K562 (cell line): ENCODE measurements around the gene SLA2. TPM values are rescaled to one million over a fixed set of nuclear protein-coding genes. Genes with fewer than 3 reads are reported as not detected.

Source experiments
- ARHGAP35 ChIP-seq: fragments of 450-650 bp; IDR thresholded peaks from 2 replicates; pipeline ENCODE4 v1.6.1; 2018; ENCODE audit not compliant: partially characterized antibody
- ATF4 ChIP-seq: fragments of 450-650 bp; formaldehyde crosslinking; IDR thresholded peaks from 2 replicates; pipeline ENCODE4 v1.4.0; 2022; ENCODE audit warnings: mild to moderate bottlenecking, moderate library complexity
- BACH1 ChIP-seq: fragments of 200-800 bp; sonication (Bioruptor generic); IDR thresholded peaks from 2 replicates; pipeline ENCODE4 v1.6.1; 2016; ENCODE audit warnings: missing genetic modification characterization, missing compliant biosample characterization
- BCOR ChIP-seq: fragments of 450-650 bp; IDR thresholded peaks from 2 replicates; pipeline ENCODE4 v1.6.1; 2016
- C11orf30 ChIP-seq: fragments of 450-650 bp; IDR thresholded peaks from 2 replicates; pipeline ENCODE4 v1.6.1; 2016; ENCODE audit warnings: low read depth, mild to moderate bottlenecking
- CBX1 ChIP-seq: sonication (generic); IDR thresholded peaks from 2 replicates; pipeline ENCODE4 v1.6.1; 2016; ENCODE audit warnings: antibody characterized with exemption, low read depth, mild to moderate bottlenecking
- CBX2 ChIP-seq: fragments of 200-600 bp; sonication (generic); IDR thresholded peaks from one replicate; pipeline ENCODE4 v1.6.1; 2012; ENCODE audit warnings: mild to moderate bottlenecking, low read length, inconsistent platforms; ENCODE audit not compliant: insufficient read depth, poor library complexity, severe bottlenecking
- CHD1 ChIP-seq: fragments of 200-600 bp; sonication (generic); IDR thresholded peaks from one replicate; pipeline ENCODE4 v1.6.1; 2012; ENCODE audit warnings: mild to moderate bottlenecking, moderate library complexity, low read length, inconsistent platforms
- EGR1 ChIP-seq: fragments of 450-650 bp; conservative IDR thresholded peaks from 2 replicates; pipeline ENCODE4 v1.6.1; 2017; ENCODE audit warnings: mild to moderate bottlenecking
- ELF1 ChIP-seq: fragments of 200-800 bp; sonication (Bioruptor generic); IDR thresholded peaks from 2 replicates; pipeline ENCODE4 v1.6.1; 2016; ENCODE audit warnings: missing genetic modification characterization, missing compliant biosample characterization
- MAFG ChIP-seq: fragments of 450-650 bp; conservative IDR thresholded peaks from 2 replicates; pipeline ENCODE4 v1.6.1; 2016; ENCODE audit warnings: missing genetic modification characterization, missing compliant biosample characterization
- MAFK ChIP-seq: IDR thresholded peaks from 2 replicates; pipeline ENCODE4 v1.6.1; 2011; ENCODE audit warnings: low read length, improper control_type of control experiment
- MTF1 ChIP-seq: fragments of 250-450 bp; sonication (Bioruptor Pico); IDR thresholded peaks from 2 replicates; pipeline ENCODE4 v1.9.0; 2021; ENCODE audit warnings: moderate library complexity, mild to moderate bottlenecking, inconsistent platforms, borderline replicate concordance
- NBN ChIP-seq: fragments of 450-650 bp; IDR thresholded peaks from 2 replicates; pipeline ENCODE4 v1.6.1; 2016; ENCODE audit warnings: low read depth, mild to moderate bottlenecking
- NR2C2 ChIP-seq, 2 experiments: fragments of 200-800 bp in 1 of 2; sonication (Bioruptor generic) in 1 of 2; sonication (generic) in 1 of 2; formaldehyde crosslinking in 1 of 2; IDR thresholded peaks; 2 replicates each; pipeline versions ENCODE4 v1.6.1 to v1.8.0; 2016 to 2022; ENCODE audit warnings: mild to moderate bottlenecking in 1 of 2, missing compliant biosample characterization in 1 of 2, missing genetic modification characterization in 1 of 2, missing genetic modification reagents in 1 of 2
- POLR2G ChIP-seq: fragments of 200-400 bp; formaldehyde crosslinking; IDR thresholded peaks from 2 replicates; pipeline ENCODE4 v1.6.1; 2017; ENCODE audit warnings: low read depth, mild to moderate bottlenecking, antibody characterized with exemption, low read length, moderate library complexity
- RBFOX2 ChIP-seq: fragments of 200-400 bp; formaldehyde crosslinking; IDR thresholded peaks from 2 replicates; pipeline ENCODE4 v1.6.1; 2017; ENCODE audit warnings: low read depth, mild to moderate bottlenecking, low read length, moderate library complexity
- RBM22 ChIP-seq: fragments of 200-400 bp; formaldehyde crosslinking; IDR thresholded peaks from 2 replicates; pipeline ENCODE4 v1.6.1; 2018; ENCODE audit warnings: low read length, low read depth; ENCODE audit not compliant: poor library complexity, severe bottlenecking
- SAFB2 ChIP-seq: fragments of 200-400 bp; formaldehyde crosslinking; IDR thresholded peaks from 2 replicates; pipeline ENCODE4 v1.6.1; 2018; ENCODE audit warnings: borderline replicate concordance, low read length, low read depth, moderate library complexity; ENCODE audit not compliant: severe bottlenecking
- SIN3A ChIP-seq, 2 experiments: fragments of 150-350 bp in 1 of 2; IDR thresholded peaks; 2 replicates each; pipeline ENCODE4 v1.6.1; 2011 to 2016; ENCODE audit warnings: borderline replicate concordance in 2 of 2, low read depth in 2 of 2, low read length in 2 of 2, mild to moderate bottlenecking in 2 of 2, moderate library complexity in 2 of 2; ENCODE audit not compliant: control insufficient read depth in 1 of 2
- SNRNP70 ChIP-seq: fragments of 200-400 bp; formaldehyde crosslinking; optimal IDR thresholded peaks from 2 replicates; pipeline ENCODE3; 2017; ENCODE audit warnings: low read depth, low read length
- TAF1 ChIP-seq: IDR thresholded peaks from 2 replicates; pipeline ENCODE4 v1.6.1; 2011; ENCODE audit warnings: mild to moderate bottlenecking, low read length, moderate library complexity; ENCODE audit not compliant: insufficient read depth, control insufficient read depth, severe bottlenecking; ENCODE audit errors: extremely low read depth
- TCF7 ChIP-seq: sonication (generic); IDR thresholded peaks from 2 replicates; pipeline ENCODE4 v1.6.1; 2016; ENCODE audit warnings: antibody characterized with exemption, borderline replicate concordance
- YBX1 ChIP-seq: fragments of 450-650 bp; IDR thresholded peaks from 2 replicates; pipeline ENCODE4 v1.7.1; 2016; ENCODE audit warnings: mild to moderate bottlenecking
- ZFP30 ChIP-seq: fragments of 250-450 bp; sonication (Bioruptor Pico); IDR thresholded peaks from 2 replicates; pipeline ENCODE4 v1.8.0; 2022; ENCODE audit warnings: moderate library complexity, mild to moderate bottlenecking, inconsistent platforms, borderline replicate concordance
- ZFP36 ChIP-seq: fragments of 150-350 bp; IDR thresholded peaks from 2 replicates; pipeline ENCODE4 v1.6.1; 2018; ENCODE audit warnings: low read length, low read depth; ENCODE audit not compliant: partially characterized antibody
- ZNF282 ChIP-seq: sonication (generic); formaldehyde crosslinking; IDR thresholded peaks from 2 replicates; pipeline ENCODE4 v1.8.1; 2023; ENCODE audit warnings: missing genetic modification reagents
- ZNF41 ChIP-seq: fragments of 250-450 bp; sonication (Bioruptor Pico); conservative IDR thresholded peaks from 2 replicates; pipeline ENCODE4 v1.4.0; 2020; ENCODE audit warnings: mild to moderate bottlenecking
- ZNF75A ChIP-seq: fragments of 450-650 bp; formaldehyde crosslinking; IDR thresholded peaks from 2 replicates; pipeline ENCODE4 v1.4.0; 2020; ENCODE audit warnings: mild to moderate bottlenecking
- polyA plus RNA-seq, 8 experiments: library from polyadenylated mRNA; depleted of rRNA in 4 of 8; stranded (reverse) in 5 of 8; unstranded in 3 of 8; fragments of >200 nt; fragmentation: Nextera tagmentation in 2 of 8; fragmentation: Illumina TruSeq in 1 of 8; extraction: Ambion mirVana in 2 of 8; extraction: Trizol in 1 of 8; gene quantifications; 2 replicates each; pipeline versions ENCODE4 v1.2.1 to v1.2.3, GENCODE V29; 2011 to 2014; ENCODE audit warnings: inconsistent platforms in 1 of 8, missing spikeins in 1 of 8
- total RNA-seq, 7 experiments: library from RNA; depleted of rRNA in 6 of 7; stranded (reverse); fragments of >200 nt in 6 of 7; fragmentation: Illumina TruSeq in 2 of 7; extraction: Trizol in 2 of 7; gene quantifications; 2 replicates each; pipeline versions ENCODE4 v1.2.1 to v1.2.3, GENCODE V29; 2011 to 2021; ENCODE audit warnings: low replicate concordance in 1 of 7

The SLA2 gene
- total and polyA plus RNA-seq, 9 of the 15 experiments (the other 6 are each of a cell fraction or from before 2014, with no cell fraction given) = 0.07 TPM; not detected in 7

GRCh38 chr20:36606158-36607066, 39.6 kb downstream of the SLA2 start (continued):
- no peak for TF ChIP-seq ATF4 (CRISPR knock-in tag)
- TF ChIP-seq RBM22 = peak; percentile 7
- no peak for TF ChIP-seq YBX1
- no peak for TF ChIP-seq CBX1
- TF ChIP-seq POLR2G = no peak
- TF ChIP-seq TCF7 = no peak
- no peak for TF ChIP-seq ZFP30
- no peak for TF ChIP-seq NR2C2 (CRISPR knock-in tag; IDR thresholded peaks at IDR 0.05)
- TF ChIP-seq NR2C2 (tag; IDR thresholded peaks at IDR 0.05) = 0 out of 2 replicates have a peak, but pooled peaks have one; percentile 0
- TF ChIP-seq CHD1 = peak; percentile 61
- TF ChIP-seq ZFP36 = no peak
- no peak for TF ChIP-seq NBN
- no peak for TF ChIP-seq BCOR
- TF ChIP-seq SIN3A (IDR thresholded peaks at IDR 0.05; ENCODE audit: borderline replicate concordance in 2 of 2, control insufficient read depth in 1 of 2, low read depth in 2 of 2, low read length in 2 of 2) = peak in 1 of 2 experiments; percentile 10; a peak in 1 of 4 replicates
- TF ChIP-seq EGR1 = peak; percentile 48
- TF ChIP-seq BACH1 (tag) = peak; percentile 64; the same call in 1 of the 2 replicates
- no peak for TF ChIP-seq ARHGAP35
- no peak for TF ChIP-seq RBFOX2
- TF ChIP-seq SAFB2 = no peak
- peak; percentile 1; the same call in 1 of the 2 replicates for TF ChIP-seq ELF1 (tag)
- no peak for TF ChIP-seq CBX2
- TF ChIP-seq MAFG (tag) = peak; percentile 73
- no peak for TF ChIP-seq SNRNP70
- peak; percentile 82 for TF ChIP-seq C11orf30
- no peak for TF ChIP-seq MTF1 (CRISPR knock-in tag)
- peak; percentile 33; the same call in 1 of the 2 replicates for TF ChIP-seq MAFK
- 0 out of 2 replicates have a peak, but pooled peaks have one; percentile 58 for TF ChIP-seq ZNF282 (CRISPR knock-in tag)
- TF ChIP-seq TAF1 = peak; percentile 21
- no peak for TF ChIP-seq ZNF41 (CRISPR knock-in tag)
- no peak for TF ChIP-seq ZNF75A (CRISPR knock-in tag)
